Measurements from ENCODE around the gene PLEKHJ1.

GRCh38 chr19:2231621-2232221, 4.4 kb downstream of the PLEKHJ1 start:
- TF ChIP-seq HOXD1 (CRISPR knock-in tag; IDR thresholded peaks at IDR 0.05): no peak
- peak; percentile 69 for TF ChIP-seq POLR2G (IDR thresholded peaks at IDR 0.05; ENCODE audit: low read depth, low read length)
- TF ChIP-seq, protein P1, sequence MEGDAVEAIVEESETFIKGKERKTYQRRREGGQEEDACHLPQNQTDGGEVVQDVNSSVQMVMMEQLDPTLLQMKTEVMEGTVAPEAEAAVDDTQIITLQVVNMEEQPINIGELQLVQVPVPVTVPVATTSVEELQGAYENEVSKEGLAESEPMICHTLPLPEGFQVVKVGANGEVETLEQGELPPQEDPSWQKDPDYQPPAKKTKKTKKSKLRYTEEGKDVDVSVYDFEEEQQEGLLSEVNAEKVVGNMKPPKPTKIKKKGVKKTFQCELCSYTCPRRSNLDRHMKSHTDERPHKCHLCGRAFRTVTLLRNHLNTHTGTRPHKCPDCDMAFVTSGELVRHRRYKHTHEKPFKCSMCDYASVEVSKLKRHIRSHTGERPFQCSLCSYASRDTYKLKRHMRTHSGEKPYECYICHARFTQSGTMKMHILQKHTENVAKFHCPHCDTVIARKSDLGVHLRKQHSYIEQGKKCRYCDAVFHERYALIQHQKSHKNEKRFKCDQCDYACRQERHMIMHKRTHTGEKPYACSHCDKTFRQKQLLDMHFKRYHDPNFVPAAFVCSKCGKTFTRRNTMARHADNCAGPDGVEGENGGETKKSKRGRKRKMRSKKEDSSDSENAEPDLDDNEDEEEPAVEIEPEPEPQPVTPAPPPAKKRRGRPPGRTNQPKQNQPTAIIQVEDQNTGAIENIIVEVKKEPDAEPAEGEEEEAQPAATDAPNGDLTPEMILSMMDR (CRISPR knock-in tag; IDR thresholded peaks at IDR 0.05): peak; percentile 30; the same call in 1 of the 2 replicates
- TF ChIP-seq SMAD3 (CRISPR knock-in tag; IDR thresholded peaks at IDR 0.05): no peak
- no peak for TF ChIP-seq BHLHE40 (IDR thresholded peaks at IDR 0.05; ENCODE audit: low read length)
- no peak for TF ChIP-seq SIN3A (IDR thresholded peaks at IDR 0.05; ENCODE audit: borderline replicate concordance, low read depth, low read length)
- no peak for TF ChIP-seq SIX4 (CRISPR knock-in tag; IDR thresholded peaks at IDR 0.05)
- no peak for TF ChIP-seq EZH2 (conservative IDR thresholded peaks at IDR 0.05; ENCODE audit: low read depth, low read length)
- no peak for TF ChIP-seq ETV6 (CRISPR knock-in tag; conservative IDR thresholded peaks at IDR 0.05)
- TF ChIP-seq MBD4 (IDR thresholded peaks at IDR 0.05; ENCODE audit: borderline replicate concordance, low read length): no peak
- no peak for TF ChIP-seq CBX2 (IDR thresholded peaks at IDR 0.05; ENCODE audit: low read depth, low read length)
- TF ChIP-seq CBX2 (CRISPR knock-in tag; IDR thresholded peaks at IDR 0.05; ENCODE audit: low read depth): no peak
